DMS153 treated with DMSO at 0.1 percent for 48 hours (cell line): ENCODE measurements around the gene RPL7A.
"Not testable (repeated sequence)": the region's sequence is repeated elsewhere in the genome, so short reads cannot be mapped to it uniquely, and the experiment has no call there.

Source experiments
- DNase-seq: peaks from one replicate; lab custom pipeline; 2025; ENCODE audit not compliant: unreplicated experiment; lab: John Stamatoyannopoulos, UW

The RPL7A gene

GRCh38 chr9:133347985-133348717, at the start of gene RPL7A, which contains the start of gene MED22:
TSS of gene RPL7A (plus strand) at chr9:133348218. CDS start at chr9:133348244, 26 bp downstream.
TSS of gene MED22 (minus strand) at chr9:133348131. CDS start at chr9:133346662, 1,469 bp downstream.
- peak; percentile 95 for DNase-seq

- DNase-seq, result not testable (repeated sequence)
Observed at GRCh38 chr9:133299996-133300395, 48.0 kb upstream of the RPL7A start.

- DNase-seq, result no peak
Observed at GRCh38 chr9:133301253-133302230, 46.5 kb upstream of the RPL7A start.

DNA sequence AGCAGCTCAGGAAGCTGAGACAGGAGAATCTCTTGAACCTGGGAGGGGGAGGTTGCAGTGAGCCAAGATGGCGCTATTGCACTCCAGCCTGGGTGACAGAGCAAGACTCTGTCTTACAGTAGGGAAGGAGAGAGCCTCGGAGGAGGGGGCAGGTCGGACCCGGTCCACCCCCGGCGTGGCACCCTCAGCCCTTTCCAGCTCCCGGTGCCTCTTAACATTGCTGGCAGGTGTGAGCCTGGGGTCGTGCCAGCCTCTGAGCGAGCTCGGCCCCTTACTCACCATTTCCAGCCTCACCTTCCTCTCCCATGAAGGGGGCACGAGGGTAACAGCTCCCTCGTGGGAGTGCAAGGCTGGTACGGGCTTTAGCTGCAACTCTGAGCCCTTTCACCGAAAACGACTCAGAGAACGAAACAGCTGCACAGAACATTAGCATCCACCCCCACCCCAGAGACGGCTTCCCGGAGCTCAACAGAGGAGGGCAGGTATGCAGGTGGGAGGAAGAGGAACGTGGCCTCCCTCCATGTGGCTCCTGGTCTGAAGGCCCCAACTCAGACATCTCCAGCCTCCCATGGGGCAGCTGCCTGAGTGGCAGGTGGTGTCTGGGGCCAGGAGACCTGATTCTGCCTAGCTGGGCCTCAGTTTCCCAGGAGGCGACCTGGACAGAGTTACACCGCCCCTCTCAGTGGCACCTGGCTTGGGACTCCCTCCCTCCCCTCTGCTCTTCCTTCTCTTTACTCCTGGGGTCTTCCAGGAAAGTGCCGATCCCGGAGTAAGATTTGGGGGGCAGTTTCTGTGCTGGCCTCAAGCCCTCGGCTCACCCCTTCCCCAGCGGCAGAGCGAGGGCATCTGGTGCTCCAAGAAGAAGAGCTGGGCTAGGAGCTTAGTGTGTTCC, 44.5 kb upstream of the RPL7A start:
- no peak for DNase-seq

DNA sequence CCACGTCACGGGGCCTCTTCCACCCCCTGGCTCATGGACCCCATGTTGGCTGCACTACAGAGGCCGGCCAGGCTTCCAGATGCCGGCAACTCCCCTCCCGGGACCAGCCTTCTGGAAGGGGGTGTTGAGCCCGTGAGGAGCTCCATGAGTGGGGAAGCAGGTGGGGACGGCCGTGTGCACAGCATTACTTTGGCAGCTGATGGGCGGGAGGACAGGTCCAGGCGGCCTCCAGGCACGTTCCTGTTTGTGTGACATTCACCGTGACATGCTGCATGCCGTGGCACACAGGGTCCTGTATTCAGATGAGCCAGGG, 43.9 kb upstream of the RPL7A start:
- DNase-seq, result no peak

GRCh38 chr9:133304477-133305377, 43.3 kb upstream of the RPL7A start:
- DNase-seq, result no peak

GRCh38 chr9:133305731-133306130, 42.3 kb upstream of the RPL7A start:
- no peak for DNase-seq

DNA sequence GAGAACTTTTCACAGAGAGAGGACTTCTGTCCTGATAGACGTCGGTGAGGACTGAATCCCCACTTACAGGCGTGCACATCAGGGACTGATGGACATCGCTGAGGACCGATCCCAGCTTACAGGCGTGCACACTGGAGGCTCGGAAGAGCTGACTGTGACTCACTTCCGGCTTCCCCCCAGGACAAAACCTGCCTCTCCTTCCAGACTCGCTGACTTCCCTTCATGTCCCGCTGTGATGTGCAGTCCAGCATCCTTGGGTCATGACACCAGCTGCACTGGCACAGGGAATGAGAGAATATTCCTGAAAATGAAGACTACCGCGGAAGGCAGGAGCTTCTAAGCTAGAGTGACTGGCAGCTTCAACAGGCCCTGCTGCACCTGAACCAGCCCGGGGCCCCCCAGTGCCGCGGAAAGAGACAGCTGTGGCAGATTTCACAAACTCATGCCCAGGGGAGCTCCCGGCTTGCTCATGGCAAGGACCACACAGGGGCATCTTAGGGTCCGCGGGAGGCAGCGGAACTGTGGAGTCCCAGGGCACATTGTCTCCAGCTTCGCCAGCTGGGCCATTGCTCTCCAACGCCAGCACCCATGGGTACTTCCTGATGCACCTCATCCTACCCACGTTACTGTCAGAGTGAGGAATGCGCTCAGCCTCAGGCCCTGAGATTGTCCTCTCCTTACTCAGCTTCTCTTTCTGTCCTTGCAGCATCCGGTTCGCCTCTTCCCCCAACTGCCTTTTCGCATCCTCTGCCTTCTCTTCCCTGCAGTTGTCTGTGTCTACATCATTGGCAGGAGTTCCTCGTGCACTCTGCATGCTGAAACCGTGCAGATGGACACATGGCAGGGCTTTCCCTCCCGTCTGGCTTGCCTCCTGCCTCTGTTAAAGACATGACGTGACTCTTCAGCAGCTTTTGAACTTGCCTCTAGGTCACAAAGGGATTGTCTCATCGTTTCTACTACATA, 41.5 kb upstream of the RPL7A start:
- DNase-seq, result no peak

- DNase-seq, result no peak
Observed at GRCh38 chr9:133307301-133307700, 40.7 kb upstream of the RPL7A start.

DNA sequence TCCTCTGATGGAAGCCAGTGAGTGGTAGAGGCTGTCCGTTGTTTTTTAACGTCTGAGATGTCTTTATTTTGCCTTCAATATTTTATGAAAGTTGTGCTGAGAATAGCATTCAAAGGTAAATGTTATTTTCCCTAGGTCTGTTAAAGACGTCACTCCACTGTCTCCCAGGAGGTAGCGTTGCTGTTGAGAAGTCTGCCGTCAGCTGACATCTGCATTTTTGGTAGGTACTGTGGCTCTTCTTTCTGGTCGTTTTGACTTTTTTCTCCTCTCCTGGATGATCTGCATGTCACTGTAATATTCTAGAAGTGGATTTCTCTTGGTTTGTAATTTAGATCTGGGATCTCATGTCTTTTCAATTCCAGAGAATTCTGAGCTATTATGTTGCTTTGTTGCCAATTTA, 38.4 kb upstream of the RPL7A start:
- DNase-seq, result no peak

GRCh38 chr9:133315997-133316396, 32.0 kb upstream of the RPL7A start:
- no peak for DNase-seq

GRCh38 chr9:133317551-133317950, 30.5 kb upstream of the RPL7A start:
- not testable (repeated sequence) for DNase-seq

DNA sequence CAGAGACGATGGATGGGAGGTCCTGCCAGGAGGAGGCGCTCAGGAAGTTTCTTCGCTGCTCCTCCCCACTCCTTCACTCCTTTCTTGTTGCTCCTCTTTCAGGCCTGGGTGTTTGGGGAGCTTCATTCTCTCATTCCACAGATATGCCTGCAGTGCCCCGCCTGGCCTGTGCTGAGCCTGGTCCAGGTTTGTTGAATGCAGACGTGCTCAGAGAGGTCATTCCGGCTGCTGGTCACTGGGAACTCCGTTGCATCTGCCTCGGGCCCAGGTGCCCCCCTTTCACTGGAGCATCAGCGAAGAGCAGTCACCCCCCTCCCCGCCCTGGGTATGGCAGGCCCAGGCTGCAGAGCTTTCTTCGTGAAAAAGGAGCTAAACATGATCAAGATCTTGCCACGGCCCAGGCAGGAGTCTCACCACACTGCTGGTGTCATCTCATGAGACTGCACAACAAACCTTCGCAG, 27.6 kb upstream of the RPL7A start:
- no peak for DNase-seq

DNA sequence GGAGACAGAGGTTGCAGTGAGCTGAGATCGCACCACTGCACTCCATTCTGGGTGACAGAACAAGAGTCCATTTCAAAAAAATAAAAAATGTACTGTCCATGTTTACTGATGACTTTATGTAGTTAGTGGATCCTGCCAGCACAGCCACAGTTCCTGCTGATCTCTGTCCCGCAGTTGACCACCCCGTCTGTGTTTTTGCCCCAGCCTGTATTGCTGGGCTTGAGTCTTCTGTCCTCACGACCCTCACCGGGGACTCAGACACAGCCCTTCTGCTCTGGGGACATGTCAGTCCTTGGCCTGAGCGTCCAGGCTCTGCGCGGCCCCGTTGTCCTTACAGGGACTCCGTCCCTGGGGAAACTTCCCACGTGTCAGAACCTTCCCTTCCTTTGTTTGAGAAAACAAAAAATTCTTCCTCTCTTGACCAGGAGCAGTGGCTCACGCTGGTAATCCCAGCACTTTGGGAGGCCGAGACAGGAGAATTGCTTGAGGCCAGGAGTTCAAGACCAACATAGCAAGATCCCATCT, 26.5 kb upstream of the RPL7A start:
- DNase-seq, result no peak

GRCh38 chr9:133322701-133323100, 25.3 kb upstream of the RPL7A start:
- DNase-seq, result no peak

- no peak for DNase-seq
Observed at GRCh38 chr9:133323211-133323610, 24.8 kb upstream of the RPL7A start.

GRCh38 chr9:133323991-133324703, 23.9 kb upstream of the RPL7A start:
- DNase-seq, result no peak

DNA sequence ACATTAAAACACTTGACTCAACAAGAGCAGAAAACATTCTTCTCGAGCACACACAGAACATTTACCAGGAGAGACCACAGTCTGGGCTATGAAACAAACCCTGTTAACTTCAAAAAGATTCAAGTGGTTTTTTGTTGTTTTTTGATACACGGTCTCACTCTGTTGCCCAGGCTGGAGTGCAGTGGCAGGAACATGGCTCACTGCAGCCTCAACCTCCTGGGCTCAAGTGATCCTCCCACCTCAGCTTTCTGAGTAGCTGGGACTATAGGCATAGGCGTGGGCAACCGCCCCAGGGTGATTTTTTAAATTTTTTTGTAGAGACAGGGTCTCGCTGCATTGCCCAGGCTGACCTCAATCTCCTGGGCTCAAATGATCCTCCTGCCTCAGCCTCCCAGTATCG, 21.0 kb upstream of the RPL7A start:
- not testable (repeated sequence) for DNase-seq
